IPS-11a (cell line): Measurements from ENCODE around the gene SPIN1.

Experiments used
- H3K4me3 ChIP-seq: one replicate; pipeline ENCODE4 v1.5.1; 2013; ENCODE audit warnings: low read depth, low read length, control low read depth

Gene SPIN1

GRCh38 chr9:88387552-88388202 lies 567 bp upstream of the SPIN1 start:
- H3K4me3 ChIP-seq: peak overlapping the region; percentile 88

- H3K4me3 ChIP-seq: peak overlapping the region; percentile 86
Measured at GRCh38 chr9:88388886-88389605, 802 bp downstream of the SPIN1 start.

- no peak overlapping the region for H3K4me3 ChIP-seq
Measured at GRCh38 chr9:88390371-88390990, 2.2 kb downstream of the SPIN1 start.

GRCh38 chr9:88391236-88391635 lies 3.0 kb downstream of the SPIN1 start:
- H3K4me3 ChIP-seq: no peak overlapping the region

- H3K4me3 ChIP-seq: no peak overlapping the region
Measured at GRCh38 chr9:88391921-88392320, 3.7 kb downstream of the SPIN1 start.

- no peak overlapping the region for H3K4me3 ChIP-seq
Measured at GRCh38 chr9:88392549-88392948, 4.3 kb downstream of the SPIN1 start.

- no peak overlapping the region for H3K4me3 ChIP-seq
Measured at GRCh38 chr9:88396836-88397577, 8.8 kb downstream of the SPIN1 start.

- H3K4me3 ChIP-seq: no peak overlapping the region
Measured at GRCh38 chr9:88398016-88398415, 9.8 kb downstream of the SPIN1 start.

GRCh38 chr9:88399966-88400365 lies 11.7 kb downstream of the SPIN1 start:
- H3K4me3 ChIP-seq: no peak overlapping the region

GRCh38 chr9:88403340-88403739 lies 15.1 kb downstream of the SPIN1 start:
- H3K4me3 ChIP-seq: no peak overlapping the region

- no peak overlapping the region for H3K4me3 ChIP-seq
Measured at GRCh38 chr9:88406051-88406450, 17.8 kb downstream of the SPIN1 start.

- no peak overlapping the region for H3K4me3 ChIP-seq
Measured at GRCh38 chr9:88411471-88411870, 23.2 kb downstream of the SPIN1 start.

- H3K4me3 ChIP-seq: no peak overlapping the region
Measured at GRCh38 chr9:88414298-88414697, 26.1 kb downstream of the SPIN1 start.

- no peak overlapping the region for H3K4me3 ChIP-seq
Measured at GRCh38 chr9:88418025-88418424, 29.8 kb downstream of the SPIN1 start.

- no peak overlapping the region for H3K4me3 ChIP-seq
Measured at GRCh38 chr9:88418715-88419540, 30.7 kb downstream of the SPIN1 start.

GRCh38 chr9:88420227-88420626 lies 32.0 kb downstream of the SPIN1 start:
- H3K4me3 ChIP-seq: no peak overlapping the region

- H3K4me3 ChIP-seq: no peak overlapping the region
Measured at GRCh38 chr9:88421348-88421747, 33.1 kb downstream of the SPIN1 start.

GRCh38 chr9:88425538-88425950 lies 37.3 kb downstream of the SPIN1 start:
- no peak overlapping the region for H3K4me3 ChIP-seq

- no peak overlapping the region for H3K4me3 ChIP-seq
Measured at GRCh38 chr9:88426651-88427050, 38.4 kb downstream of the SPIN1 start.

GRCh38 chr9:88429595-88430430 lies 41.6 kb downstream of the SPIN1 start:
- no peak overlapping the region for H3K4me3 ChIP-seq
